Measurements from ENCODE around the gene TRPM3. TPM values are rescaled to one million over a fixed set of nuclear protein-coding genes. Genes with fewer than 3 reads are reported as not detected.

The TRPM3 gene
- total and polyA plus RNA-seq, 2 of the 13 experiments (the other 11 are each of a cell fraction or from before 2014, with no cell fraction given): not detected

DNA sequence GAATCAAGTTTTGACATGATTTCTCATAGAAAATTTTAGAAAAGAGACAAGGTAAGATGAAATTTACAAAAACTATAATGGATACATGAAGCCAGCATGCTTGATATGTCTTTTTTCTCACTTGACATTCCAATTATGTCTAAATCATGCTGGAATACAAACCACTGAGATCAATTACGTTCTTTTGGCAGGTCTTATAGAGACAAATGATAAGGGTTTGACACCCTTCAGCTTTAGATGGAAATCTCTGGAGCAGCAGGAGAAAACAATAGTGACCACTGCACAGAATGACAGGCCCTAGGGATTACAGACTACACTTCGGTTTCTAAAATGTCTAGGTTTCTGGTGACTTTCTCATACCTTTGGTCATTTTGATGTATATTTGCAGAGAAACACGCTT lies 342.9 kb downstream of the TRPM3 start:
- Histone ChIP-seq H3K27me3 (ENCODE audit: control insufficient read depth in 1 of 2, insufficient read depth in 2 of 2, low read length in 2 of 2) (peaks cover 0 to 4% of the 10 kb centered on the region in 2 experiments; a peak in 1 of 5 replicates), H3K4me1 (ENCODE audit: insufficient read depth, low read length) (no peaks in the 10 kb centered on the region), H3K4me2 (ENCODE audit: low read depth, low read length) (no peak overlapping the region), H2AFZ (ENCODE audit: low read length) (no peak overlapping the region), H3K79me2 (ENCODE audit: insufficient read depth, low read length) (no peaks in the 10 kb centered on the region), H4K20me1 (ENCODE audit: insufficient read depth, low read length) (no peaks in the 10 kb centered on the region), H3K9me3 (ENCODE audit: low read length) (no peaks in the 10 kb centered on the region), H3K27ac (ENCODE audit: extremely low read length, insufficient read depth, low read length) (no peak overlapping the region), H3K9ac (ENCODE audit: insufficient read depth, low read depth, low read length) (no peak overlapping the region), H3K36me3 (replicated peaks in 1 of 2; ENCODE audit: control insufficient read depth in 1 of 2, insufficient read depth in 2 of 2, low read length in 2 of 2) (no peaks in the 10 kb centered on the region), H3K4me3 (replicated peaks in 1 of 3; ENCODE audit: insufficient read depth in 1 of 3, low read depth in 2 of 3, low read length in 3 of 3) (no peak overlapping the region)
- ATAC-seq (no peak), FAIRE-seq (no peak), DNase-seq (ENCODE audit: low spot score) (no peak)
- TF ChIP-seq AFF4 (CRISPR knock-in tag; IDR thresholded peaks at IDR 0.05): no peak
- no peak for TF ChIP-seq MZF1 (CRISPR knock-in tag; IDR thresholded peaks at IDR 0.05; ENCODE audit: borderline replicate concordance)
- no peak for TF ChIP-seq KLF11 (CRISPR knock-in tag; IDR thresholded peaks at IDR 0.05)
- no peak for TF ChIP-seq ZNF607 (CRISPR knock-in tag; IDR thresholded peaks at IDR 0.05; ENCODE audit: borderline replicate concordance)
- TF ChIP-seq KMT2B (CRISPR knock-in tag; IDR thresholded peaks at IDR 0.05): no peak
- TF ChIP-seq ZNF558 (CRISPR knock-in tag; IDR thresholded peaks at IDR 0.05; ENCODE audit: borderline replicate concordance): no peak
- no peak for TF ChIP-seq XBP1 (CRISPR knock-in tag; IDR thresholded peaks at IDR 0.05)
- TF ChIP-seq GABPA (IDR thresholded peaks at IDR 0.05; ENCODE audit: low read depth, low read length): no peak
- TF ChIP-seq GABPA (CRISPR knock-in tag; IDR thresholded peaks at IDR 0.05; ENCODE audit: low read depth): no peak
- TF ChIP-seq, protein P1, sequence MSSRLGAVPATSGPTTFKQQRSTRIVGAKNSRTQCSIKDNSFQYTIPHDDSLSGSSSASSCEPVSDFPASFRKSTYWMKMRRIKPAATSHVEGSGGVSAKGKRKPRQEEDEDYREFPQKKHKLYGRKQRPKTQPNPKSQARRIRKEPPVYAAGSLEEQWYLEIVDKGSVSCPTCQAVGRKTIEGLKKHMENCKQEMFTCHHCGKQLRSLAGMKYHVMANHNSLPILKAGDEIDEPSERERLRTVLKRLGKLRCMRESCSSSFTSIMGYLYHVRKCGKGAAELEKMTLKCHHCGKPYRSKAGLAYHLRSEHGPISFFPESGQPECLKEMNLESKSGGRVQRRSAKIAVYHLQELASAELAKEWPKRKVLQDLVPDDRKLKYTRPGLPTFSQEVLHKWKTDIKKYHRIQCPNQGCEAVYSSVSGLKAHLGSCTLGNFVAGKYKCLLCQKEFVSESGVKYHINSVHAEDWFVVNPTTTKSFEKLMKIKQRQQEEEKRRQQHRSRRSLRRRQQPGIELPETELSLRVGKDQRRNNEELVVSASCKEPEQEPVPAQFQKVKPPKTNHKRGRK (CRISPR knock-in tag; IDR thresholded peaks at IDR 0.05): no peak
- no peak for TF ChIP-seq EED (CRISPR knock-in tag; IDR thresholded peaks at IDR 0.05)
- TF ChIP-seq, protein P2, sequence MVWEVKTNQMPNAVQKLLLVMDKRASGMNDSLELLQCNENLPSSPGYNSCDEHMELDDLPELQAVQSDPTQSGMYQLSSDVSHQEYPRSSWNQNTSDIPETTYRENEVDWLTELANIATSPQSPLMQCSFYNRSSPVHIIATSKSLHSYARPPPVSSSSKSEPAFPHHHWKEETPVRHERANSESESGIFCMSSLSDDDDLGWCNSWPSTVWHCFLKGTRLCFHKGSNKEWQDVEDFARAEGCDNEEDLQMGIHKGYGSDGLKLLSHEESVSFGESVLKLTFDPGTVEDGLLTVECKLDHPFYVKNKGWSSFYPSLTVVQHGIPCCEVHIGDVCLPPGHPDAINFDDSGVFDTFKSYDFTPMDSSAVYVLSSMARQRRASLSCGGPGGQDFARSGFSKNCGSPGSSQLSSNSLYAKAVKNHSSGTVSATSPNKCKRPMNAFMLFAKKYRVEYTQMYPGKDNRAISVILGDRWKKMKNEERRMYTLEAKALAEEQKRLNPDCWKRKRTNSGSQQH (CRISPR knock-in tag; IDR thresholded peaks at IDR 0.05; ENCODE audit: low read depth): no peak
- no peak for TF ChIP-seq ZSCAN21 (CRISPR knock-in tag; IDR thresholded peaks at IDR 0.05; ENCODE audit: borderline replicate concordance)
- TF ChIP-seq ZNF326 (CRISPR knock-in tag; IDR thresholded peaks at IDR 0.05; ENCODE audit: borderline replicate concordance): no peak
- in situ Hi-C loops (cut with HindIII; ENCODE audit: extremely low pct_ligation_motif_present, low pct_unique_long_range_greater_than_20kb) (no loop called here), intact Hi-C loops (cut with micrococcal nuclease; ENCODE audit: unreplicated experiment) (no loop called here)
- CTCF ChIA-PET (ENCODE audit: low intra/inter-chr PET ratio, low total read pairs): no interaction called here
- POLR2A ChIA-PET: no interaction called here
- BruUV-seq (replicated peaks): no TSS peak
- 2% methylated on average over 3 of the region's 3 CpGs for WGBS (ENCODE audit: low lambda C conversion rate)

All from HepG2 (cell line).